Heart left ventricle (tissue), 13 donors: ENCODE results near the gene OTUD1.

Source experiments
- CTCF ChIP-seq, 12 donors: fragments of 200-600 bp; sonication (generic) in 4 of 12; IDR thresholded peaks; one replicate each; pipeline versions ENCODE4 v1.5.0 to v1.8.0; 2018 to 2022; ENCODE audit warnings: antibody characterized with exemption in 12 of 12, mild to moderate bottlenecking in 5 of 12
- POLR2A ChIP-seq, 2 donors: fragments of 450-650 bp; IDR thresholded peaks; one replicate each; pipeline ENCODE4 v1.6.1; 2017; ENCODE audit warnings: antibody characterized with exemption in 2 of 2, mild to moderate bottlenecking in 2 of 2, moderate library complexity in 2 of 2
- donor health status: ischemic (EF 13 %, LVEDD 7.1; RV severe dilation, severe dysfunction).
- donor health status: DM: no; HTN: yes; CAD: no.
- donor health status: DM: no; HTN: no; CAD: no.
- donor health status: ischemic (EF 25% LVEDD 6.9; RV normal size, moderate dysfunction).
- donor health status: ischemic (EF 25% LVEDD 5.7; RV mildly dilated, moderate dysfunction).
- donor health status: ischemic (EF 35%, LVEDD 5.7; RV mildly dilated, moderate dysfunction).
- donor health status: nonischemic (EF 11% LVEDD 7.7; RV severe dilation, severe dysfunction).
- donor health status: DM: yes; HTN: yes; CAD: no.
- donor health status: PGD.
- donor health status: ischemic (EF 29% LVEDD 5.4; RV normal size, mild dysfunction).
- donor health status: nonischemic (EF 23%, LVEDD 6.1; RV moderate dilation, normal function).

- TF ChIP-seq POLR2A (IDR thresholded peaks at IDR 0.05) (no peak), CTCF (IDR thresholded peaks at IDR 0.05) (no peak)
Measured at GRCh38 chr10:23436983-23437382, 1.9 kb upstream of the OTUD1 start.
